Islet precursor cell (in vitro differentiated cells): ENCODE measurements around the gene VPS26B.
"Not testable (repeated sequence)": the region's sequence is repeated elsewhere in the genome, so short reads cannot be mapped to it uniquely, and the experiment has no call there.

Experiments used
- DNase-seq: peaks from one replicate; pipeline ENCODE4 v3.0.0-alpha.2; 2018

The VPS26B gene

GRCh38 chr11:134223836-134224709, at the start of gene VPS26B, which contains the start of gene NCAPD3:
Gene VPS26B, plus strand, starts transcription at chr11:134224671. Its CDS starts 452 bp downstream, at chr11:134225123.
Gene NCAPD3, minus strand, starts transcription at chr11:134223967. Its CDS starts 41 bp downstream, at chr11:134223926.
- peak; percentile 98 for DNase-seq

GRCh38 chr11:134176284-134176683, 48.2 kb upstream of the VPS26B start:
- DNase-seq = no peak

GRCh38 chr11:134178032-134178674, 46.3 kb upstream of the VPS26B start:
- no peak for DNase-seq

- DNase-seq = no peak
These were observed 42.8 kb upstream of the VPS26B start for GRCh38 chr11:134181707-134182106.

- not testable (repeated sequence) for DNase-seq
These were observed 36.4 kb upstream of the VPS26B start for GRCh38 chr11:134188092-134188491.

- no peak for DNase-seq
These were observed 27.7 kb upstream of the VPS26B start for GRCh38 chr11:134196756-134197155.

GRCh38 chr11:134199531-134199930, 24.9 kb upstream of the VPS26B start:
- DNase-seq = no peak

- DNase-seq = no peak
These were observed 23.8 kb upstream of the VPS26B start for GRCh38 chr11:134200688-134201087.

- no peak for DNase-seq
These were observed 21.8 kb upstream of the VPS26B start for GRCh38 chr11:134202661-134203060.

- DNase-seq = no peak
These were observed 18.7 kb upstream of the VPS26B start for GRCh38 chr11:134205729-134206128.

- DNase-seq = no peak
These were observed 18.3 kb upstream of the VPS26B start for GRCh38 chr11:134206185-134206584.

GRCh38 chr11:134207538-134208239, 16.8 kb upstream of the VPS26B start:
- no peak for DNase-seq

- no peak for DNase-seq
These were observed 8.6 kb upstream of the VPS26B start for GRCh38 chr11:134215836-134216235.

- no peak for DNase-seq
These were observed 7.7 kb upstream of the VPS26B start for GRCh38 chr11:134216816-134217215.

GRCh38 chr11:134223121-134223520, 1.4 kb upstream of the VPS26B start:
- no peak for DNase-seq

GRCh38 chr11:134224710-134225664, 516 bp downstream of the VPS26B start:
- peak; percentile 55 for DNase-seq

GRCh38 chr11:134226806-134227325, 2.4 kb downstream of the VPS26B start:
- DNase-seq = no peak

- DNase-seq = peak; percentile 32
These were observed 4.2 kb downstream of the VPS26B start for GRCh38 chr11:134228625-134229024.

- peak; percentile 50 for DNase-seq
These were observed 4.8 kb downstream of the VPS26B start for GRCh38 chr11:134229126-134229790.

GRCh38 chr11:134230339-134230738, 5.9 kb downstream of the VPS26B start:
- peak; percentile 35 for DNase-seq

GRCh38 chr11:134231958-134232659, 7.6 kb downstream of the VPS26B start:
- peak; percentile 32 for DNase-seq
